ENCODE measurements around the gene USP33.

DNA sequence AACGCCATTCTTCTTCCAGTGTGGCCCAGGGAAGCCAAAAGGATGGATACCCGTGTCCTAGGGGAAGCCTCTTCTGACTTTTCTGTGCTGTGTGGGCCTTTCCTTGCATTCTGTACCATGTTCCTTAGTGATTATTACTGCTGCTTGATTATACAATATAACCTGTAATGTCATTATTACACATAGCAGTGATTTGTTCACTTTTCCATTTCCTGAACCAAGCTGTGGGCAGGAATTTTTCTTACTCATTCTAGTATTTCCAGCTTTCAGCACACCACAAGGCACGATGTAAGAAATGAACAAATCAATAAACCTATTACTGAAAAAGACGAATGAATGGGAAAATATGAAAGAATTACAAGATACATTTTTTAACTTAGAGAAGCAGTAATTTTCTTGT lies 8.4 kb upstream of the USP33 start:
- TF ChIP-seq YY1 (IDR thresholded peaks at IDR 0.05; ENCODE audit: insufficient read depth, insufficient read length) (no peak), ZNF274 (IDR thresholded peaks at IDR 0.05; ENCODE audit: low read depth, low read length) (no peak), SUZ12 (IDR thresholded peaks at IDR 0.05; ENCODE audit: extremely low read depth, insufficient read depth, insufficient read length) (no peak)
